H1 (cell line): ENCODE data around the gene NSUN2. TPM values are rescaled to one million over a fixed set of nuclear protein-coding genes. Genes with fewer than 3 reads are reported as not detected.

ENCODE experiments used
- SRF ChIP-seq: IDR thresholded peaks from 2 replicates; pipeline ENCODE4 v1.6.1; 2011; ENCODE audit warnings: mild to moderate bottlenecking, low read depth, low read length, moderate library complexity
- polyA plus RNA-seq, 7 experiments: library from polyadenylated mRNA; depleted of rRNA in 3 of 7; stranded (reverse) in 5 of 7; unstranded in 2 of 7; fragments of >200 nt in 5 of 7; fragments of 200-250 nt in 2 of 7; gene quantifications; 1 replicate in 5 of 7; 2 replicates in 1 of 7; 4 replicates in 1 of 7; pipeline versions ENCODE4 v1.2.1 to v1.2.3, GENCODE V29; 2011 to 2013; ENCODE audit warnings: missing spikeins in 2 of 7, mixed read lengths in 2 of 7
- total RNA-seq: library from RNA; stranded (reverse); fragmentation: NEBNext Ultra II Directional; extraction: Animal tissue kit (Norgen Biotek cat#: 25700); gene quantifications from 2 replicates; pipeline ENCODE4 v1.2.1, GENCODE V29; 2021

The NSUN2 gene
- total and polyA plus RNA-seq, 2 of the 8 experiments (the other 6 are each of a cell fraction or from before 2014, with no cell fraction given) = 47.3 to 94.7 TPM

DNA sequence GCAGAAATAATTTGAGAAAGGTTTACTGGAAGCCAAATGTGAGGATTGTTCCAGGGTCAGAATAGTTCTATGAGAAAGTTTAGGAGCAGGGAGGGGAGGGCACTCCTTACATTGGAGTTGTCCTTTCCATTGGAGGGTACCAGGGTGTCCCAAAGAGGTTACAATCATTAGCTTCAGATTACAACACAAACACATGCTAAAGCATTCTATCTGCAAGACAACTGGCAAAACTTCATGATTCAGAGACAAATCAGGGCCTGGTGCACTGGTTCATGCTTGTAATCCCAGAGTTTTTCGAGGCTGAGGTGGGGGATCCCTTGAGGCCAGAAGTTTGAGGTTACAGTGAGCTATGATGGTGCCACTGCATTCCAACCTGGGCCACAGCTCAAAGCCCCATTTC is 51.8 kb downstream of the NSUN2 start (continued):
- TF ChIP-seq SRF = no peak
